ENCODE results near the gene F7.

F7 gene

GRCh38 chr13:113138792-113139551, 33.4 kb downstream of the F7 start:
- peak; percentile 5 for DNase-seq
- Histone ChIP-seq H3K4me3 (ENCODE audit: low read depth, low read length) (no peak overlapping the region), H3K27ac (no peak overlapping the region), H3K36me3 (no peaks in the 10 kb centered on the region), H3K9me3 (ENCODE audit: severe bottlenecking) (no peaks in the 10 kb centered on the region), H3K27me3 (ENCODE audit: insufficient read depth, low read depth, severe bottlenecking) (no peaks in the 10 kb centered on the region)
- TF ChIP-seq CTCF (IDR thresholded peaks at IDR 0.05; ENCODE audit: low read depth, low read length), result no peak

GRCh38 chr13:113139577-113139976, 34.0 kb downstream of the F7 start:
- H3K9me3 ChIP-seq (ENCODE audit: severe bottlenecking), result no peaks in the 10 kb centered on the region
- no peaks in the 10 kb centered on the region for H3K36me3 ChIP-seq
- H3K27ac ChIP-seq, result no peak overlapping the region
- no peak overlapping the region for H3K4me3 ChIP-seq (ENCODE audit: low read depth, low read length)
- H3K27me3 ChIP-seq (ENCODE audit: insufficient read depth, low read depth, severe bottlenecking), result no peaks in the 10 kb centered on the region
- no peak for DNase-seq
- no peak for TF ChIP-seq CTCF (IDR thresholded peaks at IDR 0.05; ENCODE audit: low read depth, low read length)

- Histone ChIP-seq H3K9me3 (ENCODE audit: severe bottlenecking) (no peaks in the 10 kb centered on the region), H3K4me3 (ENCODE audit: low read depth, low read length) (no peak overlapping the region), H3K27ac (no peak overlapping the region), H3K36me3 (no peaks in the 10 kb centered on the region), H3K27me3 (ENCODE audit: insufficient read depth, low read depth, severe bottlenecking) (no peaks in the 10 kb centered on the region)
- peak; percentile 11 for DNase-seq
- no peak for TF ChIP-seq CTCF (IDR thresholded peaks at IDR 0.05; ENCODE audit: low read depth, low read length)
These were observed 35.3 kb downstream of the F7 start for GRCh38 chr13:113140677-113141600.

- H3K36me3 ChIP-seq, result no peaks in the 10 kb centered on the region
- TF ChIP-seq CTCF (IDR thresholded peaks at IDR 0.05; ENCODE audit: low read depth, low read length), result no peak
- H3K27me3 ChIP-seq (ENCODE audit: insufficient read depth, low read depth, severe bottlenecking), result no peaks in the 10 kb centered on the region
- H3K27ac ChIP-seq, result no peak overlapping the region
- DNase-seq, result peak; percentile 8
- H3K9me3 ChIP-seq (ENCODE audit: severe bottlenecking), result no peaks in the 10 kb centered on the region
- no peak overlapping the region for H3K4me3 ChIP-seq (ENCODE audit: low read depth, low read length)
These were observed 36.0 kb downstream of the F7 start for GRCh38 chr13:113141601-113141970.

GRCh38 chr13:113142876-113143275, 37.3 kb downstream of the F7 start:
- H3K4me3 ChIP-seq (ENCODE audit: low read depth, low read length), result no peak overlapping the region
- DNase-seq, result no peak
- H3K9me3 ChIP-seq (ENCODE audit: severe bottlenecking), result no peaks in the 10 kb centered on the region
- H3K36me3 ChIP-seq, result no peaks in the 10 kb centered on the region
- no peak overlapping the region for H3K27ac ChIP-seq
- TF ChIP-seq CTCF (IDR thresholded peaks at IDR 0.05; ENCODE audit: low read depth, low read length), result no peak
- H3K27me3 ChIP-seq (ENCODE audit: insufficient read depth, low read depth, severe bottlenecking), result no peaks in the 10 kb centered on the region

Measured in WERI-Rb-1 (cell line).